ENCODE measurements around the gene CD300LD. TPM values are rescaled to one million over a fixed set of nuclear protein-coding genes. Genes with fewer than 3 reads are reported as not detected.

Gene CD300LD
- polyA plus RNA-seq, 1 donor from 2014 or later = not detected

GRCh38 chr17:74579900-74580299 is 12.2 kb downstream of the CD300LD start:
- TF ChIP-seq REST (IDR thresholded peaks at IDR 0.05; ENCODE audit: borderline replicate concordance) (no peak), POLR2AphosphoS5 (IDR thresholded peaks at IDR 0.05) (no peak), EZH2 (IDR thresholded peaks at IDR 0.05; ENCODE audit: borderline replicate concordance, insufficient read depth, low read length, poor library complexity, severe bottlenecking) (no peak), TAF1 (IDR thresholded peaks at IDR 0.05; ENCODE audit: low read depth) (no peak), RAD21 (conservative IDR thresholded peaks at IDR 0.05) (no peak), MXI1 (conservative IDR thresholded peaks at IDR 0.05; ENCODE audit: poor library complexity, severe bottlenecking) (no peak), SMC3 (conservative IDR thresholded peaks at IDR 0.05; ENCODE audit: poor library complexity) (no peak), EP300 (conservative IDR thresholded peaks at IDR 0.05; ENCODE audit: poor library complexity, severe bottlenecking) (no peak), CTCF (IDR thresholded peaks at IDR 0.05; ENCODE audit: poor library complexity, severe bottlenecking) (no peak)
- Histone ChIP-seq H3K9me3 (ENCODE audit: low read length) (no peaks in the 10 kb centered on the region), H4K20me1 (ENCODE audit: insufficient read depth) (no peaks in the 10 kb centered on the region), H3K9me2 (ENCODE audit: insufficient read depth, low read length) (no peaks in the 10 kb centered on the region), H3K27me3 (ENCODE audit: insufficient read depth, low read depth, low read length) (no peaks in the 10 kb centered on the region), H3K4me3 (ENCODE audit: low read length) (no peak overlapping the region), H3K27ac (ENCODE audit: low read length) (no peak overlapping the region), H3K79me2 (replicated peaks; ENCODE audit: insufficient read depth, low read length) (no peaks in the 10 kb centered on the region), H3K4me2 (ENCODE audit: low read length) (no peak overlapping the region), H3K36me3 (ENCODE audit: insufficient read depth, low read length) (no peaks in the 10 kb centered on the region), H3F3A (ENCODE audit: insufficient read depth, low read length, poor library complexity, severe bottlenecking) (no peaks in the 10 kb centered on the region), H3K9ac (ENCODE audit: low read length) (no peak overlapping the region), H2AFZ (ENCODE audit: low read depth, low read length) (no peak overlapping the region)

- Histone ChIP-seq H3K27ac (ENCODE audit: low read length) (no peak overlapping the region), H3K4me3 (ENCODE audit: low read length) (no peak overlapping the region), H3K79me2 (replicated peaks; ENCODE audit: insufficient read depth, low read length) (no peaks in the 10 kb centered on the region), H3K4me2 (ENCODE audit: low read length) (no peak overlapping the region), H3F3A (ENCODE audit: insufficient read depth, low read length, poor library complexity, severe bottlenecking) (no peaks in the 10 kb centered on the region), H4K20me1 (ENCODE audit: insufficient read depth) (no peaks in the 10 kb centered on the region), H3K36me3 (ENCODE audit: insufficient read depth, low read length) (no peaks in the 10 kb centered on the region), H3K9me2 (ENCODE audit: insufficient read depth, low read length) (no peaks in the 10 kb centered on the region), H3K9ac (ENCODE audit: low read length) (no peak overlapping the region), H3K9me3 (ENCODE audit: low read length) (no peaks in the 10 kb centered on the region), H2AFZ (ENCODE audit: low read depth, low read length) (no peak overlapping the region), H3K27me3 (ENCODE audit: insufficient read depth, low read depth, low read length) (no peaks in the 10 kb centered on the region)
- TF ChIP-seq EZH2 (IDR thresholded peaks at IDR 0.05; ENCODE audit: borderline replicate concordance, insufficient read depth, low read length, poor library complexity, severe bottlenecking) (no peak), MXI1 (conservative IDR thresholded peaks at IDR 0.05; ENCODE audit: poor library complexity, severe bottlenecking) (no peak), REST (IDR thresholded peaks at IDR 0.05; ENCODE audit: borderline replicate concordance) (no peak), RAD21 (conservative IDR thresholded peaks at IDR 0.05) (no peak), TAF1 (IDR thresholded peaks at IDR 0.05; ENCODE audit: low read depth) (no peak), SMC3 (conservative IDR thresholded peaks at IDR 0.05; ENCODE audit: poor library complexity) (no peak), CTCF (IDR thresholded peaks at IDR 0.05; ENCODE audit: poor library complexity, severe bottlenecking) (no peak), EP300 (conservative IDR thresholded peaks at IDR 0.05; ENCODE audit: poor library complexity, severe bottlenecking) (no peak)
Observed at GRCh38 chr17:74578979-74579378, 13.1 kb downstream of the CD300LD start.
